UCSD-AML1 (cell line): Measurements from ENCODE around the gene BCDIN3D.

Experiments used
- DNase-seq: peaks from one replicate; lab custom pipeline; 2025; ENCODE audit not compliant: unreplicated experiment; lab: John Stamatoyannopoulos, UW

The BCDIN3D gene

GRCh38 chr12:49800421-49801140 is 42.3 kb downstream of the BCDIN3D start:
- no peak for DNase-seq

- DNase-seq: no peak
These were observed 44.0 kb downstream of the BCDIN3D start for GRCh38 chr12:49798934-49799333.

- DNase-seq: no peak
These were observed 44.7 kb downstream of the BCDIN3D start for GRCh38 chr12:49798248-49798647.

GRCh38 chr12:49797449-49797776 is 45.5 kb downstream of the BCDIN3D start:
- DNase-seq: no peak

GRCh38 chr12:49796606-49797448 is 46.1 kb downstream of the BCDIN3D start:
- DNase-seq: no peak

- DNase-seq: no peak
These were observed 46.8 kb downstream of the BCDIN3D start for GRCh38 chr12:49796155-49796554.

GRCh38 chr12:49795654-49796105 is 47.2 kb downstream of the BCDIN3D start:
- DNase-seq: no peak

- no peak for DNase-seq
These were observed 47.9 kb downstream of the BCDIN3D start for GRCh38 chr12:49794811-49795653.

- no peak for DNase-seq
These were observed 48.9 kb downstream of the BCDIN3D start for GRCh38 chr12:49794021-49794420.

GRCh38 chr12:49793620-49794019 is 49.3 kb downstream of the BCDIN3D start:
- DNase-seq: no peak

GRCh38 chr12:49792976-49793580 is 49.8 kb downstream of the BCDIN3D start:
- no peak for DNase-seq

- DNase-seq: no peak
These were observed 50.5 kb downstream of the BCDIN3D start for GRCh38 chr12:49792181-49792970.

- no peak for DNase-seq
These were observed 51.2 kb downstream of the BCDIN3D start for GRCh38 chr12:49791700-49792099.

GRCh38 chr12:49790741-49791555 is 52.0 kb downstream of the BCDIN3D start:
- no peak for DNase-seq

- no peak for DNase-seq
These were observed 52.9 kb downstream of the BCDIN3D start for GRCh38 chr12:49789992-49790391.

- DNase-seq: no peak
These were observed 55.2 kb downstream of the BCDIN3D start for GRCh38 chr12:49787672-49788071.
